Small intestine (tissue), 7 donors: ENCODE measurements around the gene DUSP9. TPM values are rescaled to one million over a fixed set of nuclear protein-coding genes. Genes with fewer than 3 reads are reported as not detected.

ENCODE experiments used
- DNase-seq, 2 donors: peaks; one replicate each; pipeline versions ENCODE4 v3.0.0 to v3.0.0-alpha.2; 2013
- FAIRE-seq: peaks from 2 replicates; lab custom pipeline; 2012; peaks lifted over from hg19 to GRCh38; lab: Jason Lieb, UNC
- H3K27ac ChIP-seq, 3 donors: one replicate each; pipeline ENCODE4 v1.5.1; 2013; ENCODE audit warnings: low read length in 2 of 3, mild to moderate bottlenecking in 2 of 3, control low read depth in 1 of 3, inconsistent platforms in 1 of 3, low read depth in 1 of 3, moderate library complexity in 1 of 3
- H3K27me3 ChIP-seq, 3 donors: one replicate each; pipeline ENCODE4 v1.6.1; 2013; ENCODE audit warnings: low read length in 3 of 3, inconsistent platforms in 1 of 3; ENCODE audit not compliant: control insufficient read depth in 3 of 3, insufficient read depth in 3 of 3
- H3K36me3 ChIP-seq, 3 donors: one replicate each; pipeline ENCODE4 v1.6.1; 2013; ENCODE audit warnings: low read length in 3 of 3, inconsistent platforms in 1 of 3, low read depth in 1 of 3, mild to moderate bottlenecking in 1 of 3, moderate library complexity in 1 of 3; ENCODE audit not compliant: control insufficient read depth in 3 of 3, insufficient read depth in 2 of 3
- H3K4me1 ChIP-seq, 3 donors: one replicate each; pipeline ENCODE4 v1.6.1; 2013; ENCODE audit warnings: low read length in 2 of 3, inconsistent platforms in 1 of 3, low read depth in 1 of 3, mild to moderate bottlenecking in 1 of 3, moderate library complexity in 1 of 3; ENCODE audit not compliant: control insufficient read depth in 3 of 3, insufficient read depth in 2 of 3
- H3K4me3 ChIP-seq, 3 donors: one replicate each; pipeline ENCODE4 v1.5.1; 2013; ENCODE audit warnings: low read length in 3 of 3, control low read depth in 1 of 3, inconsistent platforms in 1 of 3, low read depth in 1 of 3, mild to moderate bottlenecking in 1 of 3, moderate library complexity in 1 of 3
- H3K9me3 ChIP-seq, 2 donors: one replicate each; pipeline ENCODE4 v1.6.1; 2013; ENCODE audit warnings: low read depth in 1 of 2, low read length in 1 of 2; ENCODE audit not compliant: control insufficient read depth in 2 of 2, insufficient read depth in 1 of 2
- WGBS, 3 donors: extraction: QIAGEN DNeasy Blood & Tissue Kit; methylation state at CpG; one replicate each; pipeline ENCODE4 v1.1.7; 2013; 5-methylcytosine and 5-hydroxymethylcytosine counted together
- polyA plus RNA-seq, 4 donors: library from polyadenylated mRNA; stranded (reverse) in 3 of 4; unstranded in 1 of 4; fragments of 200-250 nt in 3 of 4; fragments of 120-200 nt in 1 of 4; gene quantifications; one replicate each; pipeline versions ENCODE4 v1.2.1 to v1.2.3, GENCODE V29; 2013
- donor health status: healthy with polysubstance abuse.
- donor health status: control.
- donor health status: control.
- donor health status: Bipolar disorder and iron deficiency.
- donor health status: healthy.

DUSP9 gene
- polyA plus RNA-seq, 4 donors, result 0.06 to 5.5 TPM; not detected in 2

DNA sequence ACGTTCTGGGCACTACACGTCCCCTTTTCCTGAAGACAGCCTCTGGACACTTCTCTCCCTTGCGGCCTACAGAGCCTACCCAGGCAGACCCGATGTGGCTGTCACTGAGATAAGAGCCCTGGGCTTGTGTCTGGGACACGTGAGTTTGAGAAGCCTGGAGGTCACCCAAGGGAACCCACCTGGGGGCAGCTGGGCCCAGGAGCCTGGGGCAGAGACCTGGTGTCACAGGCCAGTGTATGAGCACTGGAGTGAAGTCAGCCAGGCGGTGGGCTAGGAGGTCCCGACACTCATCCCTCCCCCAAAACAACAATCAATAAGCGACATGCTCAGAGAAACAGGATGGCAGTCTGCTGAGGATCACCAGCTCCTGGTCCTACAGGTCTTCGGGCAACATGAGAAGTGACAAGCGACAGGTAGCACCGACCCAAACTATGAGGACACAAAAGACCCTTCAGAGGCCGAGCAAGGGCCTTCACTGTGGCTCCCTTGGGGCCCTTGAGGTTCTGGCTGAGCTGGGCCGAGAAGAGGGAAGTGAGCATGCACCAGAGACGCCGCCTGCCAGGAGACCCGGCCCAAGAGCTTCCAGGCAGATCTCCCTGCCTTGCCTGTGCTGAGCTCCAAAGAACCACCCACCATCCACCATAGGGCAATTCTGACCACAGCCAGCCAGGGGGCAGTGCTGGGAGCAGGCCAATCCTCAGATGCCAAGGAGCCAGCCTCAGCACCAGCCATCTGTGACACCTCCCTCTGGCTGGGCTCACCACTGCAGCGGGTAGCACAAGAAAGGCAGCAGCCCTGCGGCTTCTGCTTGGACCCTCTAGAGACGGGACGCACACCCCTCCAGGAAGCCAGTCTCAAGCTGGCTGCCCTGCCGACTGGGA lies 11.0 kb upstream of the DUSP9 start:
- FAIRE-seq, result no peak
- DNase-seq, result peak; percentile 25 to 26
- WGBS, 3 donors, result 70 to 79% (median 73%) methylated on average over 18 to 21 of the region's 21 CpGs
- Histone ChIP-seq H3K27ac (no peak overlapping the region), H3K27me3 (peaks cover 0 to 4% (median 0%) of the 10 kb centered on the region in 3 donors), H3K9me3 (no peaks in the 10 kb centered on the region), H3K4me3 (no peak overlapping the region), H3K36me3 (no peaks in the 10 kb centered on the region), H3K4me1 (no peaks in the 10 kb centered on the region)

GRCh38 chrX:153636716-153637115 lies 10.3 kb upstream of the DUSP9 start:
- FAIRE-seq (no peak), DNase-seq (no peak)
- Histone ChIP-seq H3K36me3 (no peaks in the 10 kb centered on the region), H3K4me3 (no peak overlapping the region), H3K9me3 (no peaks in the 10 kb centered on the region), H3K27ac (no peak overlapping the region), H3K4me1 (no peaks in the 10 kb centered on the region), H3K27me3 (peaks cover 0 to 11% (median 4%) of the 10 kb centered on the region in 3 donors)
- WGBS, 3 donors, result 20 to 82% (median 79%) methylated on average over 2 to 5 of the region's 5 CpGs

- Histone ChIP-seq H3K36me3 (no peaks in the 10 kb centered on the region), H3K9me3 (no peaks in the 10 kb centered on the region), H3K27me3 (peaks cover 0 to 14% (median 6%) of the 10 kb centered on the region in 3 donors), H3K27ac (no peak overlapping the region), H3K4me3 (no peak overlapping the region), H3K4me1 (no peaks in the 10 kb centered on the region)
- DNase-seq (no peak), FAIRE-seq (no peak)
- WGBS, 3 donors, result 80 to 85% (median 82%) methylated on average over 13 to 26 of the region's 27 CpGs
These were observed 9.6 kb upstream of the DUSP9 start for GRCh38 chrX:153637121-153638040.

DNA sequence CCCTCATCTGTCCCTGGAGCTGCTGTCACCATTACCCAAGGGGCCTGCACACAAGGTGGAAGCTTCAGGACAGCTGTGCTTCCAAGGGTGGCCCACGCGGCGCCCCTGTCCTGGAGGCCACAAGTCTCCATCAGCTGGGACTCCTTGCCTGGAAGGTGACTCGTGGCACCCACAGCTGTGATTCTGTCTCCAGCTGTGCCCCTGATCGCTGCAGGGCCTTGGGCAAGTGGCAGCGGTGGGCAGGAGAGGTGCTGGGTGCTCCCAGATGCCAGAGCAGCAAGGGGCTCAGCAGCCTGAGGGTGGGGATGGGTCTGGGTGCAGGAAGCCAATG lies 9.0 kb upstream of the DUSP9 start:
- no peak for DNase-seq
- H3K4me1 ChIP-seq, result no peaks in the 10 kb centered on the region
- peaks cover 1 to 20% (median 6%) of the 10 kb centered on the region in 3 donors for H3K27me3 ChIP-seq
- no peaks in the 10 kb centered on the region for H3K9me3 ChIP-seq
- no peaks in the 10 kb centered on the region for H3K36me3 ChIP-seq
- no peak overlapping the region for H3K4me3 ChIP-seq
- no peak for FAIRE-seq
- WGBS, 3 donors, result 71 to 84% (median 79%) methylated on average over 6 of the region's 6 CpGs
- H3K27ac ChIP-seq, result no peak overlapping the region

DNA sequence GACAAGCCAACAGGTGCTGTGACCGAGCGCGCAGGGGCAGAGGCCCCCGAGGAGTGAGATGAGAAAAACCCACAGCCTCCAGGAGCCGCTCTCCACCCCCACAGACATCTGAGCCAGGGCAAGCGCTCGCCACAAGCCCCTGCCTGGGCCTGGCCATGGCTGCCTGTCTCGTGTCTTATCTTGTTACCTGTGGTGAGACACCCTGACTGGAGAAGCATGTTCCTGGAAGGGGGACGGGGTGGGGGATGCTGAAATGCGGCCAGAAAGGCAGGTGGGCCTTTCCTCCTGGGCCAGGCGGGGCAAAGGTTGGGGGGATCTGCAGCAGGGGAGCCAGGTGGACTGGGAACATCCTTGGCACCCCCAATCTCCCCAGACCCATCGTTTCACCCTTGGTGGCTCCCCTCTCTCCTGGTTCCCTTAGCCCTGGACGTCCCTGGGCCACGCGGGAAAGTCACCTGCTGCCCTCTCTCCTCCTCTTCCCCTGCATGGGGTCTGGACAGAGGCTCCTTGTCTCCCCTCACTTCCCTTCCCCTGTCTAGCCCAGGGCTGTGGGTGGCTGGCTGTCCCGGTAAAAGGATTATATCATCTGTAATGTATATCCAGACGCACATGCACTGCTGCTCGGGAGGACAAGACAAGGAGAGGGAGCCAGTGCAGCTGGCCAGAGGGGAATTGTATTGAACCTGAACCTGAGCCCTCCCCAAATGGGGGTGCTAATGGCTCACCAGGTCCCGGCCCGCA lies 8.4 kb upstream of the DUSP9 start:
- Histone ChIP-seq H3K27ac (no peak overlapping the region), H3K27me3 (peaks cover 3 to 26% (median 6%) of the 10 kb centered on the region in 3 donors), H3K4me3 (no peak overlapping the region), H3K4me1 (no peaks in the 10 kb centered on the region), H3K36me3 (no peaks in the 10 kb centered on the region), H3K9me3 (no peaks in the 10 kb centered on the region)
- WGBS, 3 donors, result 43 to 76% (median 73%) methylated on average over 7 to 20 of the region's 20 CpGs
- no peak for DNase-seq
- no peak for FAIRE-seq

DNA sequence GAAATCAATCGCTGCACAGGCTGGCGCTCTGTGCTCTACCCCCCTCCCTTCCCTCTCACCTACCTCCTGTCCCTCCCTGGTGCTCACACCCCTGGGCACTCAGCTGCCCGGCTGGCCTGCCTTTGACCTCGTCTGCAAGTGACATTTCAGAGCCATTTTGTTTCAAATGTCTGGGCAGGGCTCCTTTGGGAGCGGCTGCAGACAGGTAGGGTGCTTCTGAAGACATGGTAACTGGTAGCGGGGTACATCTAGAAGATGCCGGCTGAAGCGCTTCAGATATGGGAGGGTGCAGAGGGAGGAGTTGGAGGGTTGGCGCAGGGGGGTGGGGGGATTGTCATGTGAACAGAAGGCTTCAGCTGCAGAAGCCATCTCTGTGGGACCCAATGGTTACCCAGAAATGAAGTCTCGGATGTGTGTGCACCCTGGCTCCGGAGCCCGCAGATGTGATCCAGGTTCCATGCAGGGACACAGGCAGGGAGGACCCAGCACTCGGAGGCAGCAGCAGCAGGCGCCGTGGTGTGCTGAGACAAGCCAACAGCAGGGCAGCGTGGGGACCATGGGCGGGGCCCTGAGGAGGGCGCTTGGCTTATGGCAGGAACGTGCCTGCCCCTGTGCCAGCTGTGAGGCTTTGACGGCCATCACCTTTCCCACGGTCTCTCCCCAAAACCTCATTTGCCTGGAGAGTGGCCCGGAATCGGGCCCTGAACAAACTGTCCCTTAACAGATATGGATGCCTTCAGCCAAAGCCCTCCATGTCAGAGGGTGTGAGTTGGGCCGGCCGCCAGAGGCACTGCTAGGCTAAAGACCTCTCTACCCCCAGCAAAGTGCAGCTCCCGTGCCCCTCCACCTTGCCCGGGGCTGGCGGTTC lies 7.6 kb upstream of the DUSP9 start:
- peaks cover 3 to 30% (median 6%) of the 10 kb centered on the region in 3 donors for H3K27me3 ChIP-seq

GRCh38 chrX:153640045-153640686 lies 6.8 kb upstream of the DUSP9 start:
- WGBS, 3 donors, result 79 to 87% (median 82%) methylated on average over 14 to 23 of the region's 23 CpGs
- peaks cover 7 to 37% (median 12%) of the 10 kb centered on the region in 3 donors for H3K27me3 ChIP-seq
- no peak overlapping the region for H3K4me3 ChIP-seq
- FAIRE-seq (no peak), DNase-seq (no peak)
- H3K36me3 ChIP-seq, result no peaks in the 10 kb centered on the region
- no peak overlapping the region for H3K27ac ChIP-seq
- H3K4me1 ChIP-seq, result no peaks in the 10 kb centered on the region
- H3K9me3 ChIP-seq, result no peaks in the 10 kb centered on the region

More for the DNA sequence above, 7.6 kb upstream of the DUSP9 start:
- no peak overlapping the region for H3K27ac ChIP-seq
- FAIRE-seq, result no peak
- no peaks in the 10 kb centered on the region for H3K4me1 ChIP-seq
- 71 to 79% (median 74%) methylated on average over 20 to 28 of the region's 28 CpGs for WGBS, 3 donors
- H3K4me3 ChIP-seq, result no peak overlapping the region
- H3K9me3 ChIP-seq, result no peaks in the 10 kb centered on the region
- H3K36me3 ChIP-seq, result no peaks in the 10 kb centered on the region
- DNase-seq, result no peak
